ENCODE data around the gene ASTN2.

Gene ASTN2

GRCh38 chr9:116700279-116700678 is 714.6 kb downstream of the ASTN2 start:
- no peak for TF ChIP-seq CTCF (IDR thresholded peaks at IDR 0.05)
- no peaks in the 10 kb centered on the region for H3K27me3 ChIP-seq
- no peak overlapping the region for H3K4me3 ChIP-seq
- DNase-seq = no peak
- peaks cover 30 to 41% (median 38%) of the 10 kb centered on the region in 3 donors for H3K36me3 ChIP-seq
- intact Hi-C loops (cut with DNase I; ENCODE audit: low total_unique reads) = no loop called here
- H3K4me1 ChIP-seq = peaks cover 0 to 2% (median 0%) of the 10 kb centered on the region in 4 donors
- no peaks in the 10 kb centered on the region for H3K9me3 ChIP-seq
- no peak overlapping the region for H3K27ac ChIP-seq

- intact Hi-C loops (cut with DNase I; ENCODE audit: low total_unique reads) = no loop called here
These were observed 717.0 kb downstream of the ASTN2 start for GRCh38 chr9:116697887-116698286.

GRCh38 chr9:116697362-116697761 is 717.5 kb downstream of the ASTN2 start:
- peaks cover 30 to 41% (median 35%) of the 10 kb centered on the region in 3 donors for H3K36me3 ChIP-seq
- H3K4me3 ChIP-seq = no peak overlapping the region

More at GRCh38 chr9:116697887-116698286, 717.0 kb downstream of the ASTN2 start:
- no peaks in the 10 kb centered on the region for H3K27me3 ChIP-seq
- peaks cover 30 to 41% (median 38%) of the 10 kb centered on the region in 3 donors for H3K36me3 ChIP-seq
- no peak overlapping the region for H3K4me3 ChIP-seq
- H3K4me1 ChIP-seq = peaks cover 0 to 25% (median 4%) of the 10 kb centered on the region in 4 donors
- TF ChIP-seq CTCF (IDR thresholded peaks at IDR 0.05) = no peak
- DNase-seq = no peak
- H3K9me3 ChIP-seq = no peaks in the 10 kb centered on the region
- no peak overlapping the region for H3K27ac ChIP-seq

DNA sequence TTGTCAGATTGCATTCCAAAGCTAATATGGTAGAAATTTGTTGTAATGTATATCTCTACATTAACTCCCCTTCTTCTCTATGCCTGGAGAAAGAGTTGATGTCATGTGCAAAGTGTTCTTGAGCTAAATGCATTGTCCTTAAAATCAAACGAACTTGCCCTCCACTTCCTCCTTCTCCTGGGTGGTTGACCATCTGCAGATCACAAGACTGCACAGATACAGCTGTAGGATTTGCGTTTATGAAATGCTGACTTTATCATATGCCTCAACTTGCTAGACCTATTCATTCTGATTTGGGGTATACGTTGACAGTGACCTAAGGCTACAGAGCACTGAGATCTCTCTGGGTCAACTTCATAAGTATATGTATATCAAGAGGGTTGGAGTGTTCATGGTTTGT is 719.4 kb downstream of the ASTN2 start:
- TF ChIP-seq CTCF (IDR thresholded peaks at IDR 0.05) = no peak
- H3K9me3 ChIP-seq = no peaks in the 10 kb centered on the region
- H3K4me1 ChIP-seq = peaks cover 0 to 40% (median 4%) of the 10 kb centered on the region in 4 donors
- DNase-seq = peak in 1 of 2 donors; percentile 28
- no peak overlapping the region for H3K4me3 ChIP-seq
- intact Hi-C loops (cut with DNase I; ENCODE audit: low total_unique reads) = no loop called here
- no peak overlapping the region for H3K27ac ChIP-seq
- no peaks in the 10 kb centered on the region for H3K27me3 ChIP-seq
- H3K36me3 ChIP-seq = peaks cover 30 to 32% (median 31%) of the 10 kb centered on the region in 3 donors

More at GRCh38 chr9:116697362-116697761, 717.5 kb downstream of the ASTN2 start:
- Histone ChIP-seq H3K4me1 (peaks cover 0 to 28% (median 4%) of the 10 kb centered on the region in 4 donors), H3K27me3 (no peaks in the 10 kb centered on the region), H3K9me3 (no peaks in the 10 kb centered on the region), H3K27ac (no peak overlapping the region)
- TF ChIP-seq CTCF (IDR thresholded peaks at IDR 0.05) = no peak
- intact Hi-C loops (cut with DNase I; ENCODE audit: low total_unique reads) = no loop called here
- DNase-seq = no peak

DNA sequence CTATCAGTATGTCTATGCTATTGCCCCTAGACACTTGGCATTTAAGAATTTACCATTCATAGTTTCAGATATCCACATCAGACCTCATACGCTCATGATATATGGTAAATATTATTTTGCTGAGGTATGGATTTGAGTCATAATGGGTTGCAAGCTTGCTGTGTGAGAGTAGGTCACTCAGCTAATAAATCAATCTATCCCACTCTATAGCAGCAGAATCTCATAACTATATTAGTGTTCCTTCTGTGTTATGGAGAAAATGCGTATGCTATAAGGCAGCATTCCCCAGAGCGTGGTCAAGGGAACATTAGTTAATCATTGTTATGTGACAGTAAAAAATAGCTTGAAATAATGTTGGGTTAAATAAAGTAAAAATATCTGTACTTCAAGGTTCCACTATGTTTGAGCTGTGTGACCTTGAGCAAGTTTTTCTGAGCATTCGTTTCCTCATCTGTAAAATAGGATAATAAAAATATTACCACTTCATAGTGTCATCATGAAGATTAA is 720.0 kb downstream of the ASTN2 start:
- Histone ChIP-seq H3K4me3 (no peak overlapping the region), H3K27ac (no peak overlapping the region), H3K4me1 (peaks cover 0 to 44% (median 5%) of the 10 kb centered on the region in 4 donors), H3K36me3 (peaks cover 24 to 26% (median 25%) of the 10 kb centered on the region in 3 donors), H3K27me3 (no peaks in the 10 kb centered on the region), H3K9me3 (no peaks in the 10 kb centered on the region)
- DNase-seq = no peak
- no peak for TF ChIP-seq CTCF (IDR thresholded peaks at IDR 0.05)
- intact Hi-C loops (cut with DNase I; ENCODE audit: low total_unique reads) = no loop called here
